ENCODE measurements around the gene VTA1. TPM values are rescaled to one million over a fixed set of nuclear protein-coding genes. Genes with fewer than 3 reads are reported as not detected.
"Not testable (repeated sequence)": the region's sequence is repeated elsewhere in the genome, so short reads cannot be mapped to it uniquely, and the experiment has no call there.

Gene VTA1
- total and polyA plus RNA-seq, 2 of the 13 experiments (the other 11 are each of a cell fraction or from before 2014, with no cell fraction given), result 70.7 to 89.1 TPM

DNA sequence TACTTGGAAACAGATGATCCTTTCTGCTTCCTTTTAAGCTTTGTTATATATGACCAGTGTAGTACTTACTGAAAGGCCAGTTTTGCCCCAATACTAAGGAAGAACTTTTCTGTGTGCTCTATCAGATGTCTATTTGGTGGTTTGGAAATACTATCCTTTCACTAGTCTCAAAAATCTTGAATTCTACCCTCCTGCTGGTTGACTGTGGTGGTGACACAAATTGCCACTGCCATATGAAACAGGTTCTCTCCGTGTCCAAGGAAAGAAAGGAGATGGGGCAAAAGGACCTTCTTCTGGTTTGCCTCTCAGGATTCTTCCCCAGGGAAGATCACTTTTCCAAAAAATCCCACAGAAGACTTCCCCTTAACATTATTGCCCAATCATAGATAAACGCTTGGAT is 8.2 kb upstream of the VTA1 start:
- POLR2A ChIA-PET, result no interaction called here
- no peak overlapping the region for H3K4me3 ChIP-seq (replicated peaks in 1 of 3; ENCODE audit: insufficient read depth in 1 of 3, low read depth in 2 of 3, low read length in 3 of 3)
- H3K9ac ChIP-seq (ENCODE audit: insufficient read depth, low read depth, low read length), result no peak overlapping the region
- BruUV-seq (replicated peaks), result no TSS peak
- 19% methylated on average over 2 of the region's 2 CpGs for WGBS (ENCODE audit: low lambda C conversion rate)
- no peaks in the 10 kb centered on the region for H3K36me3 ChIP-seq (replicated peaks in 1 of 2; ENCODE audit: control insufficient read depth in 1 of 2, insufficient read depth in 2 of 2, low read length in 2 of 2)
- H2AFZ ChIP-seq (ENCODE audit: low read length), result no peak overlapping the region
- H3K27me3 ChIP-seq (ENCODE audit: control insufficient read depth in 1 of 2, insufficient read depth in 2 of 2, low read length in 2 of 2), result no peaks in the 10 kb centered on the region
- no peak for FAIRE-seq
- in situ Hi-C loops (cut with HindIII; ENCODE audit: extremely low pct_ligation_motif_present, low pct_unique_long_range_greater_than_20kb) (no loop called here), intact Hi-C loops (cut with micrococcal nuclease; ENCODE audit: unreplicated experiment) (no loop called here)
- peak; percentile 45; the same call in 1 of the 3 replicates for ATAC-seq
- CTCF ChIA-PET (ENCODE audit: low intra/inter-chr PET ratio, low total read pairs), result no interaction called here
- peak; percentile 21; the same call in 1 of the 2 replicates for TF ChIP-seq CEBPB (IDR thresholded peaks at IDR 0.05; ENCODE audit: borderline replicate concordance, low read depth, low read length)
- TF ChIP-seq, protein P1, sequence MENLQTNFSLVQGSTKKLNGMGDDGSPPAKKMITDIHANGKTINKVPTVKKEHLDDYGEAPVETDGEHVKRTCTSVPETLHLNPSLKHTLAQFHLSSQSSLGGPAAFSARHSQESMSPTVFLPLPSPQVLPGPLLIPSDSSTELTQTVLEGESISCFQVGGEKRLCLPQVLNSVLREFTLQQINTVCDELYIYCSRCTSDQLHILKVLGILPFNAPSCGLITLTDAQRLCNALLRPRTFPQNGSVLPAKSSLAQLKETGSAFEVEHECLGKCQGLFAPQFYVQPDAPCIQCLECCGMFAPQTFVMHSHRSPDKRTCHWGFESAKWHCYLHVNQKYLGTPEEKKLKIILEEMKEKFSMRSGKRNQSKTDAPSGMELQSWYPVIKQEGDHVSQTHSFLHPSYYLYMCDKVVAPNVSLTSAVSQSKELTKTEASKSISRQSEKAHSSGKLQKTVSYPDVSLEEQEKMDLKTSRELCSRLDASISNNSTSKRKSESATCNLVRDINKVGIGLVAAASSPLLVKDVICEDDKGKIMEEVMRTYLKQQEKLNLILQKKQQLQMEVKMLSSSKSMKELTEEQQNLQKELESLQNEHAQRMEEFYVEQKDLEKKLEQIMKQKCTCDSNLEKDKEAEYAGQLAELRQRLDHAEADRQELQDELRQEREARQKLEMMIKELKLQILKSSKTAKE (CRISPR knock-in tag; IDR thresholded peaks at IDR 0.05; ENCODE audit: borderline replicate concordance), result no peak
- H3K4me1 ChIP-seq (ENCODE audit: insufficient read depth, low read length), result no peaks in the 10 kb centered on the region
- no peak for DNase-seq (ENCODE audit: low spot score)
- H4K20me1 ChIP-seq (ENCODE audit: insufficient read depth, low read length), result no peaks in the 10 kb centered on the region
- no peaks in the 10 kb centered on the region for H3K79me2 ChIP-seq (ENCODE audit: insufficient read depth, low read length)
- H3K4me2 ChIP-seq (ENCODE audit: low read depth, low read length), result no peak overlapping the region
- no peak overlapping the region for H3K27ac ChIP-seq (ENCODE audit: extremely low read length, insufficient read depth, low read length)
- H3K9me3 ChIP-seq (ENCODE audit: low read length), result no peaks in the 10 kb centered on the region

DNA sequence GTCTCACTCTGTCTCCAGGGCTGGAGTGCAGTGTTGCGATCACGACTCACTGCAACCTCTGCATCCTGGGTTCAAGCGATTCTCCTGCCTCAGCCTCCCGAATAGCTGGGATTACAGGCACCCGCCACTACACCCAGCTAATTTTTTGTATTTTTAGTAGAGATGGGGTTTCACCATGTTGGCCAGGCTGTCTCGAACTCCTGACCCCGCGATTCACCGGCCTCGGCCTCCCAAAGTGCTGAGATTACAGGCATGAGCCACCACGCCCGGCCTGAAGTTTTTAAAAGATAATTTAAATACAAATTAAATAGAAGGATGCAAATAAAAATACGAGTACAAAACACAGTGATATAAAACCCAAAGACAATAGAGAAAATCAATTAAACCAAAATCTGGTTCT is 5.5 kb upstream of the VTA1 start:
- POLR2A ChIA-PET, result not testable (repeated sequence)

More for the DNA sequence above, 5.5 kb upstream of the VTA1 start:
- H3K4me2 ChIP-seq (ENCODE audit: low read depth, low read length); CTCF ChIA-PET (ENCODE audit: low intra/inter-chr PET ratio, low total read pairs); BruUV-seq (replicated peaks); H3K27ac ChIP-seq (ENCODE audit: extremely low read length, insufficient read depth, low read length); H3K4me3 ChIP-seq (replicated peaks in 1 of 3; ENCODE audit: insufficient read depth in 1 of 3, low read depth in 2 of 3, low read length in 3 of 3); H2AFZ ChIP-seq (ENCODE audit: low read length); H3K9me3 ChIP-seq (ENCODE audit: low read length); ATAC-seq; H3K79me2 ChIP-seq (ENCODE audit: insufficient read depth, low read length); H3K27me3 ChIP-seq (ENCODE audit: control insufficient read depth in 1 of 2, insufficient read depth in 2 of 2, low read length in 2 of 2); intact Hi-C loops (cut with micrococcal nuclease; ENCODE audit: unreplicated experiment); H3K4me1 ChIP-seq (ENCODE audit: insufficient read depth, low read length); DNase-seq (ENCODE audit: low spot score); in situ Hi-C loops (cut with HindIII; ENCODE audit: extremely low pct_ligation_motif_present, low pct_unique_long_range_greater_than_20kb); H4K20me1 ChIP-seq (ENCODE audit: insufficient read depth, low read length); H3K36me3 ChIP-seq (replicated peaks in 1 of 2; ENCODE audit: control insufficient read depth in 1 of 2, insufficient read depth in 2 of 2, low read length in 2 of 2); H3K9ac ChIP-seq (ENCODE audit: insufficient read depth, low read depth, low read length); FAIRE-seq: not testable (repeated sequence)
- 41% methylated on average over 13 of the region's 13 CpGs for WGBS (ENCODE audit: low lambda C conversion rate)

Measured in HepG2 (cell line).